ENCODE data around the gene ATP1A1. TPM values are rescaled to one million over a fixed set of nuclear protein-coding genes. Genes with fewer than 3 reads are reported as not detected.

ATP1A1 gene
- total and polyA plus RNA-seq, 2 donors (not counting 3 experiments of a cell fraction or from before 2014, with no cell fraction given) = 263 to 325 TPM

DNA sequence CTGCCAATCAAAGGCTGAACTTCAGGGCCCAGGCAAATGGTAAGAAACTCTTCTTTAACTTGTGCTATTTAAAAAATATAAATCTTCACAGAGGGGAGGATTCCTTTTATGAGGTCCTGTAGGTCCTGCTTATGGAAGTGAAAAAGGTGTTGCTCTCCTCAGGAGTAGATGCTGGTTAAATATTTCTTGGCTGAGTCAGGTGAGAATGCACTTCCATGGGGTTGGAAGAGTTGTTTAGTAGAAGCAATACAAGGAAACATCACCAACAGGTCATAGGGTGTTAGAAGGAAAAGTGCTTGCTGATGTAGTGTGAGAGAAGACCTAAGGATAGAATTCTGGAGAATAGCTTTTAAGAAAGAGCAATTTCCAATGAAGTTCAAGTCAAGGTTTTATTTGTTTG is 42.2 kb upstream of the ATP1A1 start:
- Histone ChIP-seq H3K9me1 (replicated peaks; ENCODE audit: control insufficient read depth, extremely low read depth, insufficient read depth, low read length) (no peaks in the 10 kb centered on the region), H3K4me2 (ENCODE audit: insufficient read depth, low read length) (no peak overlapping the region), H3K79me2 (ENCODE audit: control insufficient read depth, insufficient read depth, low read length) (no peaks in the 10 kb centered on the region), H3K4me3 (replicated peaks in 1 of 3; ENCODE audit: insufficient read depth in 1 of 3, low read depth in 1 of 3, low read length in 3 of 3) (no peak overlapping the region), H3K27me3 (ENCODE audit: control insufficient read depth in 2 of 2, insufficient read depth in 2 of 2, low read length in 2 of 2) (no peaks in the 10 kb centered on the region), H3K36me3 (ENCODE audit: control insufficient read depth in 2 of 2, extremely low read depth in 1 of 2, insufficient read depth in 2 of 2, low read length in 2 of 2) (no peaks in the 10 kb centered on the region), H3K9me3 (replicated peaks; ENCODE audit: control insufficient read depth, insufficient read depth, low read length) (no peaks in the 10 kb centered on the region), H2AFZ (ENCODE audit: low read depth, low read length) (no peak overlapping the region), H4K20me1 (replicated peaks; ENCODE audit: control insufficient read depth, extremely low read depth, insufficient read depth, low read length) (no peaks in the 10 kb centered on the region), H3K4me1 (ENCODE audit: control insufficient read depth, extremely low read depth, insufficient read depth, low read length) (peaks cover 21% of the 10 kb centered on the region), H3K9ac (replicated peaks; ENCODE audit: extremely low read depth, insufficient read depth, low read length) (no peak overlapping the region), H3K27ac (ENCODE audit: insufficient read depth, low read depth, low read length) (no peak overlapping the region)
- CTCF ChIA-PET = interaction anchor here (1.1 to 1.5 kb wide), 3 partner anchors 10 to 155 kb away, joined by 3 to 5 read pairs (median 3); no protein-coding TSS in a partner anchor
- TF ChIP-seq POLR2AphosphoS5 (IDR thresholded peaks at IDR 0.05; ENCODE audit: insufficient read depth, low read depth, low read length) (no peak), POLR2A (IDR thresholded peaks at IDR 0.05; ENCODE audit: low read depth, low read length) (no peak), EZH2 (IDR thresholded peaks at IDR 0.05; ENCODE audit: borderline replicate concordance, low read depth, low read length, severe bottlenecking) (no peak), MYC (IDR thresholded peaks at IDR 0.05; ENCODE audit: low read depth, low read length) (no peak), GATA2 (IDR thresholded peaks at IDR 0.05; ENCODE audit: insufficient read depth, insufficient read length, low read depth, low read length) (no peak), JUN (IDR thresholded peaks at IDR 0.05; ENCODE audit: borderline replicate concordance, insufficient read depth, insufficient read length, low read depth) (no peak), FOS (IDR thresholded peaks at IDR 0.05; ENCODE audit: borderline replicate concordance, insufficient read depth, low read length) (no peak)
- TF ChIP-seq, protein P1, sequence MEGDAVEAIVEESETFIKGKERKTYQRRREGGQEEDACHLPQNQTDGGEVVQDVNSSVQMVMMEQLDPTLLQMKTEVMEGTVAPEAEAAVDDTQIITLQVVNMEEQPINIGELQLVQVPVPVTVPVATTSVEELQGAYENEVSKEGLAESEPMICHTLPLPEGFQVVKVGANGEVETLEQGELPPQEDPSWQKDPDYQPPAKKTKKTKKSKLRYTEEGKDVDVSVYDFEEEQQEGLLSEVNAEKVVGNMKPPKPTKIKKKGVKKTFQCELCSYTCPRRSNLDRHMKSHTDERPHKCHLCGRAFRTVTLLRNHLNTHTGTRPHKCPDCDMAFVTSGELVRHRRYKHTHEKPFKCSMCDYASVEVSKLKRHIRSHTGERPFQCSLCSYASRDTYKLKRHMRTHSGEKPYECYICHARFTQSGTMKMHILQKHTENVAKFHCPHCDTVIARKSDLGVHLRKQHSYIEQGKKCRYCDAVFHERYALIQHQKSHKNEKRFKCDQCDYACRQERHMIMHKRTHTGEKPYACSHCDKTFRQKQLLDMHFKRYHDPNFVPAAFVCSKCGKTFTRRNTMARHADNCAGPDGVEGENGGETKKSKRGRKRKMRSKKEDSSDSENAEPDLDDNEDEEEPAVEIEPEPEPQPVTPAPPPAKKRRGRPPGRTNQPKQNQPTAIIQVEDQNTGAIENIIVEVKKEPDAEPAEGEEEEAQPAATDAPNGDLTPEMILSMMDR (IDR thresholded peaks at IDR 0.05; ENCODE audit: extremely low read depth in 1 of 2, insufficient read depth in 1 of 2, low read depth in 1 of 2, low read length in 2 of 2) = no peak
- TF ChIP-seq, protein P2, sequence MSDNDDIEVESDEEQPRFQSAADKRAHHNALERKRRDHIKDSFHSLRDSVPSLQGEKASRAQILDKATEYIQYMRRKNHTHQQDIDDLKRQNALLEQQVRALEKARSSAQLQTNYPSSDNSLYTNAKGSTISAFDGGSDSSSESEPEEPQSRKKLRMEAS (IDR thresholded peaks at IDR 0.05; ENCODE audit: insufficient read depth, insufficient read length) = no peak
- DNase-seq (ENCODE audit: low read depth, low spot score) (no peak), FAIRE-seq (no peak)
- POLR2A ChIA-PET = no interaction called here
- intact Hi-C loops (cut with micrococcal nuclease) (no loop called here), dilution Hi-C loops (cut with MboI; ENCODE audit: extremely low pct_ligation_motif_present, low sequenced_read_pairs) (no loop called here)
- no TSS peak for BruUV-seq (replicated peaks)
